ENCODE data around the gene GLIS1.

DNA sequence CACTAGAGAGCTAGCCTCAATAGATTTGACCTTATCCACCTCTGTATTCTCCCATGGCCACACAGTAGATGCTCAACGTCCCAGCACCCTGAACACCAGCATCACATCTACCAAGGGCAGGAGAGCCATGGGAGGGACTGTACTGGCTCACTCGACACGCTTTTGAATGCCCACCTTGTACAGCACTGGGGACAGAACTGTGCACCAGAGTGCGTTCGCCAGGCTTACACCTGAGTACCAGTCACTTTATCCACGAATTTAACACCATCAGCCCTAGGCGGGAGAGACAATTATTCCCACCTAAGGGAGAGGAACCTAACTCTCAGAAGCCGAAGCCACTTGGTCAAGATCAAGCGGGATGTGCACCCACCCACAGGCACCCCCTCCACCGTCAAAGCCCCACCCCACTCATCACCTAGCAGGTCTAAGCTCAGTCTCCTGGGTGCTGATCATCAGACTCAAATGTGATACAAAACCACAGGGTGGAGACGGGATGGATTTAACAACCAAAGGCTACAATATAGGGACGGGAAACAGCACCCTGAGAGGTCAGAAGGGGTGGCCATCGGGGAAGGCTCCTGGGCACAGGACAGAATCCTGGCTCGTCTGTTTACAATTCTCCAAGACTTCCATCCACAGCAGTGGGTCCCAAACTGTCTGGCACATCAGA, 110.5 kb downstream of the GLIS1 start:
- TF ChIP-seq, protein P1, sequence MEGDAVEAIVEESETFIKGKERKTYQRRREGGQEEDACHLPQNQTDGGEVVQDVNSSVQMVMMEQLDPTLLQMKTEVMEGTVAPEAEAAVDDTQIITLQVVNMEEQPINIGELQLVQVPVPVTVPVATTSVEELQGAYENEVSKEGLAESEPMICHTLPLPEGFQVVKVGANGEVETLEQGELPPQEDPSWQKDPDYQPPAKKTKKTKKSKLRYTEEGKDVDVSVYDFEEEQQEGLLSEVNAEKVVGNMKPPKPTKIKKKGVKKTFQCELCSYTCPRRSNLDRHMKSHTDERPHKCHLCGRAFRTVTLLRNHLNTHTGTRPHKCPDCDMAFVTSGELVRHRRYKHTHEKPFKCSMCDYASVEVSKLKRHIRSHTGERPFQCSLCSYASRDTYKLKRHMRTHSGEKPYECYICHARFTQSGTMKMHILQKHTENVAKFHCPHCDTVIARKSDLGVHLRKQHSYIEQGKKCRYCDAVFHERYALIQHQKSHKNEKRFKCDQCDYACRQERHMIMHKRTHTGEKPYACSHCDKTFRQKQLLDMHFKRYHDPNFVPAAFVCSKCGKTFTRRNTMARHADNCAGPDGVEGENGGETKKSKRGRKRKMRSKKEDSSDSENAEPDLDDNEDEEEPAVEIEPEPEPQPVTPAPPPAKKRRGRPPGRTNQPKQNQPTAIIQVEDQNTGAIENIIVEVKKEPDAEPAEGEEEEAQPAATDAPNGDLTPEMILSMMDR (IDR thresholded peaks at IDR 0.05; ENCODE audit: low read depth, low read length, poor library complexity, severe bottlenecking), result no peak
- TF ChIP-seq EZH2phosphoT487 (IDR thresholded peaks at IDR 0.05; ENCODE audit: borderline replicate concordance, low read length), result no peak

Measured in DOHH2 (cell line).